GM21786 (cell line): Measurements from ENCODE around the gene GRSF1.
"Not testable (repeated sequence)": the region's sequence is repeated elsewhere in the genome, so short reads cannot be mapped to it uniquely, and the experiment has no call there.

ENCODE experiments used
- ATAC-seq: cut with Tn5 transposase; IDR thresholded peaks from one replicate; pipeline ENCODE4 v1.9.1; 2021; ENCODE audit not compliant: unreplicated experiment

GRSF1 gene, protein sequence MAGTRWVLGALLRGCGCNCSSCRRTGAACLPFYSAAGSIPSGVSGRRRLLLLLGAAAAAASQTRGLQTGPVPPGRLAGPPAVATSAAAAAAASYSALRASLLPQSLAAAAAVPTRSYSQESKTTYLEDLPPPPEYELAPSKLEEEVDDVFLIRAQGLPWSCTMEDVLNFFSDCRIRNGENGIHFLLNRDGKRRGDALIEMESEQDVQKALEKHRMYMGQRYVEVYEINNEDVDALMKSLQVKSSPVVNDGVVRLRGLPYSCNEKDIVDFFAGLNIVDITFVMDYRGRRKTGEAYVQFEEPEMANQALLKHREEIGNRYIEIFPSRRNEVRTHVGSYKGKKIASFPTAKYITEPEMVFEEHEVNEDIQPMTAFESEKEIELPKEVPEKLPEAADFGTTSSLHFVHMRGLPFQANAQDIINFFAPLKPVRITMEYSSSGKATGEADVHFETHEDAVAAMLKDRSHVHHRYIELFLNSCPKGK

DNA sequence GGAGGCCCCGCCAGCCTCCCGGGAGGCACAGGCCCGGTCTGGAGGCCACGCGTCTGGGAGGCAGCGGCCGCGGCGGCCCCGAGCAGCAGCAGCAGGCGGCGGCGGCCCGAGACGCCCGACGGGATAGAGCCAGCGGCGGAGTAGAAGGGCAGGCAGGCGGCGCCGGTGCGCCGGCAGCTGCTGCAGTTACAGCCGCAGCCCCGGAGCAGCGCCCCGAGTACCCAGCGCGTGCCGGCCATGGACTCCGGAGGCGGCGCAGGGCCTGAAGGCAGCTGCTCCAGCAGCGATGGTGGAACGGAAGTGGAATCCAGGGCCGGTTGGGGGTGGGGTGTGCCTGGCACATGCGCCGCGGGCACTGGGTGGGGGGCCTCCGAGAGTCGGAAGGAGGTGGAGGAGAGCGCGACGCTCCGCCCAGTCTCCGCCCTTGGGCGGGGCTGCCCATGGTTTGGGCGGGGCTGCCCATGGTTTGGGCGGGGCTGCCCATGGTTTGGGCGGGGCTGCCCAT is at the start of gene GRSF1:
Gene GRSF1, minus strand, starts transcription at position 302 of the 505 bp plus-strand sequence. Its CDS starts 63 bp downstream, at position 239.
- peak; percentile 46 for ATAC-seq

DNA sequence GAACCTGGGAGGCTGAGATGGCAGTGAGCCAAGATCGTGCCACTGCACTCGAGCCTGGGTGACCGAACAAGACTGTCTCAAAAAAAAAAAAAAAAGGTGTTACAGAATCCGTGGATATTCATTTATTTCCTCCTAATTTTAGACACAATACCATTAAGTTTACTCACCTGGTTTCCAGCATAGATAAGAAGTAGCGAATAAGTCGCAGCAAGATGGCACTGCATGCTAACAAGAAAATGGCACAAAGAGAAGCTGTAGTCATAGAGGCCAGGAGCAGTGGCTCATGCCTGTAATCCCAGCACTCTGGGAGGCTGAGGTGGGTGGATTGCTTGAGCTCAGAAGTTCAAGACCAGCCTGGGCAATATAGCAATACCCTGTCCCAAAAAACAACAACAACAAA is 45.5 kb upstream of the GRSF1 start:
- no peak for ATAC-seq

DNA sequence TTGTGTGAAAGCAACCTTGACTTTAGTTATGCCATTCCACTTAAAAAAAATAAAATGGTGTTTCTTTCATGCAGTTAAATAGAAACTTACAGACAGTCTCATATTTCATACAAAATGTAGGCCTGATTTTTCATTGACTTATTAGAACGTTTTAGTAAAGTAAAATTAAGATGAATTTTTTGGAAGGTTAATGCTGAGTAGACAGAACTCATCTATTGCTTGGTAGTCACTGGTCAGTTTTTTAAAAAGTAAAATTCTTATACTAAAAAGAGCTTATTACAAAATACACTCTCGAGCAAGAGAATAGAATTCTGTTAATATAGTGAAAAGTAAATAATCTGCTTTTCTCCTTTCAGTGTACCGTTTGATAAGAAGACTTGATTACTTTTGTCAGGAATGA is 41.0 kb upstream of the GRSF1 start:
- no peak for ATAC-seq

DNA sequence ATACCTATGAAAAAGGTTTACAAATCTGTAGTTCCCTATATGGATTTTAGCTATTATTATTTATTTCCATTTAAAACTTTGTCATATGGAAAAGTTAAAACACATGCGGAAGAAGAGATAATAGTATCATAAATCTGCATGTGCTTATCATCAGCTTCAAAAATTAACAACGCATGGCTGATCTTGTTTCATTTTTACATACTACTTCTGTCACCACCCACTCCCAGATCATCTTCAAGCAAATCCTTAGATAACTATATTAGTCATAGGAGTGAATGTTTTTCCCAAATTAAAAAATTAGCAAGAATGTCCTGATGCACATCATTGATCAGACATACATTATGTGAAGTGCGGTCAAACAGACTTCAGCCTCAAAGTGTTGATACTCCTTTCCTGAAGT is 37.9 kb upstream of the GRSF1 start:
- no peak for ATAC-seq

DNA sequence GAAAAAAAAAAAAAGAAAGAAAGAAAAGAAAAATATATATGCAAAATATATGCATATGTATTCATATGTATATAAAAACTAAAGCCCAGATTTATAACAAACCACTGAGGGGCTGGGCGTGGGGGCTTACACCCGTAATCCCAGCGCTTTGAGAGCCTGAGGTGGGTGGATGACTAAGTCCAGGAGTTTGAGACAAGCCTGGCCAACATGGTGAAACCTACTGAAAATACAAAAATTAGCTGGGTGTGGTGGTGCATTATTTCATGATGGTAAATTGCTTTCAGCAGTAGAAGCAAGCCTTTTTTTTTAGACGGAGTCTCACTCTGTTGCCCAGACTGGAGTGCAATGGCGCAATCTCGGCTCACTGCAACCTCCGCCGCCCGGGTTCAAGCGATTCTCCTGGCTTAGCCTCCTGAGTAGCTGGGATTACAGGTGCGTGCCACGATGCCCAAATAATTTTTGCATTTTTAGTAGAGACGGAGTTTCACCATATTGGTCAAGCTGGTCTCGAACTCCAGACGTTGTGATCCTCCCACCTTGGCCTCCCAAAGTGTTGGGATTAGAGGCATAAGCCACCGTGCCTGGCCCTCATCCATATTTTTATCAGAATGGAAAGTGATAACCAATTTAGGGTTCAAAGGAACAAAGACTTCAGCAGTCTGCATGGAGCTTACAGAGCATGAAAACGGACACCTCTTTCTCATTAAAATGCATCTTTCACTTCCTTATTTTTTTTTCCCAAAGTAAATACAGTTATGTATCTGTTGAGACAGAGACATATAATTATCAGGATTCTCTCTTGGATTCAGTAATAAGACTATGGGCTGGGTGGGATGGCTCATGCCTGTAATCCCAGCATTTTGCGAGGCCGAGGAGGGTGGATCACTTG is 34.8 kb upstream of the GRSF1 start:
- peak; percentile 84 for ATAC-seq

DNA sequence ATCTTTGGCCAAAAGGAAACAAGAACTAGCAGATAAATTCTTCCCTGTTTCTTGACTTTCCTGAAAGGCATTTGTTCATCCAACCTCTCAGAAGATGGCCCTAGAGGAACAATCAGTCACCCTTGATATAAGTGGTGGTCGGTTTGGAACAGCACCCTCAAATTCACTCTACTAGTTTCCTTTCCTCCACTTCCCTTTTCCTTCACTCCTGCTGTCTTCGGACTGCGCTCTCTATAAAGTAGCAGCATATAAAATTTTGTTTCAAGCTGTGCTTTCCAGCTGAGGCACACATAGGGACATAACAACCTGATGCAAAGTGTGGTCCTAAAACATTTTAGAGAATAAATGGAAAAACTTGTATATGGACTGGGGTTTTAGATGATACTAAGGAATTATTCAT is 33.5 kb upstream of the GRSF1 start:
- ATAC-seq = no peak

DNA sequence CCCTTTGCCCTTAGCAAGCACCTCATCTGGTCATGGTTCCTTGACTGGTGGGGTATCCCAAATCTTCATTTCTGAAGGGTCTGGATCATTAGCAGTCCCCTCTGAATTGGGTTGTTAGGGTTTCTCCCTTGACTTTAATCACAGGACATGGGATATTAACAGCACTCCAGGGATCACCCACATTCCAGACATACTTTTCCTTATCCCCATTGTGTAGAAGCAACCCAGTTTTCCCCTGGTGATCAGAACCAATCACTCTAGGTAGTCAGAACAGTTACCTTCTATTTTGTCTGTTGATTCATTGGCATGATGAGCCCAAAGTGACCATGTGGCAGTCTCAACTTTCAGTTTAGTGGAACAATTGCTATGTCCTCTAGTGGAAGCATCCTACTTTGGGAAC is 29.1 kb upstream of the GRSF1 start:
- ATAC-seq = no peak

DNA sequence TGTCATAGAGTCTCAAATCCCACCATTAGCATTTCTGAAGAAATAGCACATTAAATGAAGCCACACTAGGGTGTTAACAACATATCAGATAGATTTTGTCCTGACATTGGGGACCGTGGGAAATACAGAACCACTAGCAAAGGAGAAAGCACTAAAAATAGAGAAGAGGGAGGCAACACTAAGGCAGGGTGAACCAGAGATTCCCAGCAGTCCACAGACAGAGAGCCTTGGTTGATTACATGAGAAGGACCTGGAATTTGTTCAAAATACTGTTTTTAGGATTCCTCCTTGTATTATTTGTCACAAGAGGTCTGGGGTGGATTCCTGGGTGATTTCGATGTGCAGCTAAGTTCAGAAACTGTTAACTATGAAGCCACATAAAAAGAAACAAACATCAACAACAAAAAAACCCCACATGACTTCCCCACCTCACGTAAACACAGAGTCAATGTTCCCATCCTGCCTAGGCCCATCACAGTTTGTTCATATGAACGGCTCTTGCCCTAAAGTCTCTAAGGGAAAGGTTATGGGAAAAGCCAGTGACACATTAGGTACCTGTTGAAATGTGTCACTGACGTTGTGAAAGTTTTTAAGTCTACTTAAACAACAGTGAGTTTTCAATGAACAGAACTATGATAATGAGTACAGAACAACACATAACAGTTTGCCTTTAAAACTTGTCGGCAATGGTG is 23.6 kb upstream of the GRSF1 start:
- ATAC-seq = peak; percentile 67

DNA sequence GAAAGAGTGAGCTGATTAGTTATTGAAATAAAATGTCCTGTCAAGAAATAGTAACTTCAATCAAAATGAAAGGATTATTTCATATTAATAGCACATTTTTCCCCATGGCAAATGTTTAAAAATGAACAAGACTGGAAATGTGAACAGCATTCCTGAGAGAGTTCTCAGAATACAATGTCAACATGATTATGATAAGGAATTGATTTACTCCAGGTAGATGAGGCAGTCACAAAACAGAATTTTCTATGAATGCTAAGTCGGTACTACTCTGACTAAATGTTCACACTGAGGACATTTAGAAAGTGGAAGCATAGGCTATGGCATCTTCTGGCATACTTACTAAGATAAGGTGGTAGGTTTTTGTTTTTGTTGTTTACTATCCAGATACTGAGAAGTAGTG is 19.4 kb upstream of the GRSF1 start:
- no peak for ATAC-seq

DNA sequence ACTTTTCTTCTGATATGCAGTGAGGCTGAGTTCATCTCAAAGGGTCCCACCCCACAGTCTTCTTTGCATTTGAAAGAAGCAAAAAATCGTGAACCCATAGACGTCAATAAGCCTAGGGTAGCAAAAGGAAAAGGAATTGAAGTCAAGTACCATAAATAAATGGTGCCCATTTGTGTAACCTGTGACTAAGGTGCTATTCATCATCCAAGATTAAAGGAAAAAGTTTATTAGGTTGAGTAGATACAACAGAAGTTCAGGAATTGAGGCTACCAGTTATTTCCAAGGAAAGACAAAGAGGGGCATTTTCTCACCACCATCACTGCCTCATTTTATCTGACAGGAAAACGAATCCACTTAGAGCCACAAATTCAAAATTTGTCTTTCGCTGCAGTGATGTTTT is 18.8 kb upstream of the GRSF1 start:
- ATAC-seq = no peak

DNA sequence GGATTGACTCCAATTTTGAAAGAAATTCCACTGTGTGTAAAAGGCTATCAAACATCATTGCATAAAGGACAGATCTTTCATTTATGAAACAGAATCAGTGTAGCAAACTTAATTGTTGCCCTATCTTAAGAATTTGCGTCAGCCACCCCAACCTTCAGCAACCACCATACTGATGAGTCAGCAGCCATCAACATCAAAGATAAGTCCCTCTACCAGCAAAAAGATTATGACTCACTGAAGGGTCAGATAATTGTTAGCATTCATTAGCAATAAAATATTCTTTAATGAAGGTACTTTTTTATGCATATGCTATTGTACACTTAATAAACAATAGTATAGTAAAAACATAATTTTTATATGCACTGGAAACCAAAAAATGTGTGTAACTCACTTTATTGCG is 15.8 kb upstream of the GRSF1 start:
- ATAC-seq = no peak

DNA sequence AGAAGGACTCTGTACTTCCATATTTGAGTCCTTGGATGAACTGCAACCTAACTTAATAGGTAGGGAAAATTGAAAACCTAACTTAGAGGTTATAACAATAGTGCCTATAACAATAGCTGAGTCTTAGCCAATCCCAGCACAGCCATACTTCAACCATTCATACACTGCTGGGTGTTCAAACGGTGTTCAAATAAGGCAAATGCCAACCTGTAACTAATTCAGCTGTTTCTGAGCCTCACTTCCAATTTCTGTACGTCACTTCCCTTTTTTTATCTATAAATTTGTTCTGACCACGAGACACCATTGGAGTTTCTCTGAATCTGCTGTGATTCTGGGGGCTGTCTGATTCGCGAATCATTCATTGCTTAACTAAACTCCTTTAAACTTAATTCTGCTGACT is 9.6 kb upstream of the GRSF1 start:
- no peak for ATAC-seq

DNA sequence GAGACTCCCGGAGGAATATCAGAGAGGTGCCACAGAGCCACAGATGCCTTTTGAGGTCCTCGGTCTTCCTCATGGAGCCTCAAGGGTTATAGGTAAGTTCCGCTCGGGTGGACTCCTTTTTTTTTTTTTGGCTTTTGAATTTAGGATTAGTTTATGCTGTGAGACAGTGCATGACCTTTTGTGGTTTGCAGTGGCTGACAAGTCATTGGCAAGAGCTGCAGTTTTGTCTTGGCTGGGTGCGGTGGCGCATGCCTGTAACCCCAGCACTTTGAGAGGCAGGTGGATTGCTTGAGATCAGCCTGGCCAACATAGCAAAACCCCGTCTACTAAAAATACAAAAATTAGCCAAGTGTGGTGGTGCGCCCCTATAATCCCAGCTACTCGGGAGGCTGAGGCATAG is 4.5 kb upstream of the GRSF1 start:
- peak; percentile 31 for ATAC-seq

DNA sequence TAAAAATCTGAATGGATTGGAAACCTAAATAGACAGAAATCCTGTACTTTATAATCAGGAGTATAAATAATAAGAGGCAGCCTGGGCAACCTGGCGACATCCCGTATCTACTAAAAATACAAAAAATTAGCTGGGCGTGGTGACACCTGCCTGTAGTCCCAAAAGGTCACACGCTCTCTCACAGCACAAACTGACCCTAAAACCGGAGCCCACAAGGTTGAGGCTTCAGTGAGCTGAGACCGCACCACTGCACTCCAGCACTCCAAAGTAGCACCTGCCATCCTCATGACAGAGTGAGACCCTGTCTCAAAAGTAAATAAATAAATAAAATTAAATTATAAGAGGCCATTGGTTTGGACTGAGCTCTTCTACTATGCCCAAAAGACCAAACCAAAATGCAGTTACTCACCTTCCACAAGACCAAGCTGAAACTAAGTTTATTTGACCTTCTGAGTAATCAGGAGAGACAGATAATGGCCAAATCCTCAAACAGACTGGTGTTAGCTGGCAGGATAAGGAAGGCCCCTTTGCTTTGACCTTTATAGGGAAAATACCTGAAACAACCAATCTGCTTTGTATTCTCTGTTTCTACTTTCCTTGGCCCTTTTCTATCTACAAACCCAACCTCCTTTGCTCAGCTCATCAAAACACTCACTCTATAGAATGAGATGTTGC is 3.2 kb upstream of the GRSF1 start:
- ATAC-seq = peak; percentile 49

DNA sequence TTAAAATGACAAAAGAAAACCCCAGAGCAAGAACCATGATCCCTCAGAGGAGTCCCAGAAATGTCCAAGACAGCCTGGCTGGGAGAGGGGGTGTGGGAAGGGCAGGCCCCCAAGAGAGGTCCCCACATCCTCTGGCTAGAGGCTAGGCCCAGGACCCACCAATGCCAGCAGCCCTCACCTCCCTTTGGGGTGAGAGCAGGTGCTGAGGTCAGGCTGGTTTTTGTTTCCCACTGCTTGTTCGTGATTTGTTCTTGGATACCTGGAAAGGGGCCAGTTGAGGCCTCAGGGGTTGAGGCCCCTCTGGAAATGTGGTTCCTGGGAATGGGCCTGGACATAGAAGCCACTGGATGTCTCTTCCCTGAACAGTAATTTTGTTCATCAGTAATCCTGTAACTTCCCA is 2.3 kb upstream of the GRSF1 start:
- no peak for ATAC-seq

DNA sequence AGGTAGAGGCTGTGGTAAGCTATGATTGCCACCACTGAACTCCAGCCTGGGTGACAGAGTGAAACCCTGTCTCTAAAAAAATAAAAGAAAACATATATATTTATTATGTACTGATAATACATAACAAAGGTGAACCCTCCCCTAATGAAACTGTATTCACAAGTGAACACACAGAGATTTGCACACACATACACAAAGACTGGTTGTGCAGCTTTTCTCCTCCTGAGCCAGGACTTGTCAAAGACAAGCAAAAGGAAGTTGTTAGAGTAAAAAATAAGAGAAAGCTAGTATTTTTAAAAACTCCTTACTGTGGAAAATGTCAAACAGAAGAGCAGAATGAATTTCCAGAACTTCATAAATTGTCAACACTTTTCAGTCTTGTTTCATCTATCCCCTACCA is 1.5 kb upstream of the GRSF1 start:
- ATAC-seq = no peak

DNA sequence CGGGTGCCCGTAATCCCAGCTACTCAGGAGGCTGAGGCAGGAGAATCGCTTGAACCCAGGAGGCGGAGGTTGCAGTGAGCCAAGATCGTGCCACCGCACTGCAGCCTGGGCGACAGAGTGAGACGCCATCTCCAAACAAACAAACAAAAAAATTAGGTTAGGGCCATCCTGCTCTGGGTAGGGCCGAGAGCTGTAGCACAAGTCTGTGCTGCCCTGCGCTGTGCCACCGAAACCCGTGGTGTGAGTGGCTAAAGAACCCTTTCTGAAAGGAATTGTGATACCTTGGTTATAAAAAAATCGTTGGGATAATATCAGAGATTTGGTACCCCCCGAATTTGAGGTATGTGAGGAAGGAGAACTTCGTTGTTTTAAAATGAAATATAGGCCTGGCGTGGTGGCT is 941 bp upstream of the GRSF1 start:
- ATAC-seq = not testable (repeated sequence)

DNA sequence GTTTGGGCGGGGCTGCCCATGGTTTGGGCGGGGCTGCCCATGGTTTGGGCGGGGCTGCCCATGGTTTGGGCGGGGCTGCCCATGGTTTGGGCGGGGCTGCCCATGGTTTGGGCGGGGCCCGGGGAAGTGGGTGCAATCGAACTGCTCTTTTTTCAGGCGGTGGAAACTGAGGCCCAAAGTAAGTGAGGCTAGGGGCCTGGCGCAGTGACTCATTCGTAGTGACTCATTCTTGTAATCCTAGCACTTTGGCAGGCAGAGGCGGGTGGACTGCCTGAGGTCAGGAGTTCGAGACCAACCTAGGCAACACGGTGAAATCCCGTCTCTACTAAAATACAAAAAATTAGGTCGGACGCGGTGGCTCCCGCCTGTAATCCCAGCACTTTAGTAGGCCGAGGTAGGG is 447 bp upstream of the GRSF1 start:
- ATAC-seq = not testable (repeated sequence)

DNA sequence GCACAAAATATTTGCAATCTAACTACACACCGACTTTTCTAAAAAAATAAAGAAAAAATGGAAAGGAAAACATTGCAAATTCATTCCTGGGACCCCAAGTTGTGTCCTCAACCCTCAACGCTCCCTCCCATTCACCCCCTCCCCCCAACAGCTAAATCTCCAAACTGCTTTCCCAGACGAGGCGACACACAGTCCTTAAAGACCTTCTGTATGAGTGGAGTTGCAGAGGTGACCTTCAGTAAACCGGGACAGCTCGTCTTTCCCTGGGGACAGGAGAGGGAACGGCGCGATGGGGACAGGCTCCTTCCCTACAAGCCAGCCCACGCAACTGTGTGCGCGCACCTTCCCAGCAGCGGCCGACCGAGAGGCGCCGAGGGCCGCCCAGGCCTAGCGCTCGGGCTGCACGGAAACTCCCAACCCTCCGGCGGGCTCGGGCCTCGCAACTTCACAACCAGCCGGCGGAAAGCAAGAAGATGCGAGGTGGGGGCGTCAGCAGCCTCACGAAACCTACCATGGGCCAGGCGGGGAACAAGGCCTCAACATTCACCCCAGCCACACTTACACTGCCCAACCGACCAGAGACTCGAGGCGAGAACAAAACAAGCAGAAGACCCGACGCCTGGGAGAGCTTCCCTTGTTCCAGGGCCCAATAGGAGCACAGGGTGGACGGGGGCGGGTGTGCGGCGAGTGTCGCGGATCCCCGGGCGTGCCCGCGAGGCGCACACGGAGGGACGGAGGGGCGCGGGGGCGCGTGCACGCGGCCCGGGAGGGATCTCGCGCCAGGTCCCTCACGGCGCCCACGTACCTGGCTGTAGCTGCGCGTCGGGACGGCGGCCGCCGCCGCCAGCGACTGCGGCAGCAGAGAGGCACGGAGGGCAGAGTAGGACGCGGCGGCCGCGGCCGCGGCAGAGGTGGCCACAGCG is 763 bp downstream of the GRSF1 start:
- peak; percentile 22 for ATAC-seq

DNA sequence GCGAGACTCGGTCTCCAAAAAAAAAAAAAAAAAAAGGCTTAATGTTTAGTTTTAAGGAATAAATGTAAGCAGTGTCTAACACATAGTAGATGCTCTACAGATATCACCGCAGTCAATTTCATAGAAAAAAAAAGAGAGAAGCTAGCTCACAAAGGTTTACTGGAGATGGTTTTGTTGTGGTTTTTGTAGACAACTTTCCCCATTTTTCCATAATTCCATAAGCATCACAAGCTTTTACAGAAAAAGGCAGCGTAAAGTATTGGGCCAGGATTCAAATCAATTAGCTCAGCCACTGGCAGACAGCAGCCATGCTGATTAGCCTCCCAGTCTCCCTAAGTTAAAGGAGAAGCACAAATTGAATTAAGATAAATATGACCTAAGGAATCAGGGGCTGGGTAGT is 1.5 kb downstream of the GRSF1 start:
- ATAC-seq = no peak
